Activated T-cell treated with anti-CD3 and anti-CD28 coated beads for 4 hours (primary cell): ENCODE data around the gene SLC66A3.
"Not testable (repeated sequence)": the region's sequence is repeated elsewhere in the genome, so short reads cannot be mapped to it uniquely, and the experiment has no call there.

Experiments
- DNase-seq: peaks from one replicate; pipeline ENCODE4 v3.0.0-alpha.2; 2020

The SLC66A3 gene

DNA sequence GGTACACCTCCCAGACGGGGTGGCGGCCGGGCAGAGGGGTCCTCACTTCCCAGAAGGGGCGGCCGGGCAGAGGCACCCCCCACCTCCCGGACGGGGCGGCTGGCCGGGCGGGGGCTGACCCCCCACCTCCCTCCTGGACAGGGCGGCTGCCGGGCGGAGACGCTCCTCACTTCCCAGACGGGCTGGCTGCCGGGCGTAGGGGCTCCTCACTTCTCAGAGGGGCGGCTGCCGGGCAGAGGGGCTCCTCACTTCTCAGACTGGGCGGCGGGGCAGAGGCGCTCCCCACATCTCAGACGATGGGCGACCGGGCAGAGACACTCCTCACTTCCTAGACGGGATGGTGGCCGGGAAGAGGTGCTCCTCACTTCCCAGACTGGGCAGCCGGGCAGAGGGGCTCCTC is 9.8 kb downstream of the SLC66A3 start:
- DNase-seq: not testable (repeated sequence)

DNA sequence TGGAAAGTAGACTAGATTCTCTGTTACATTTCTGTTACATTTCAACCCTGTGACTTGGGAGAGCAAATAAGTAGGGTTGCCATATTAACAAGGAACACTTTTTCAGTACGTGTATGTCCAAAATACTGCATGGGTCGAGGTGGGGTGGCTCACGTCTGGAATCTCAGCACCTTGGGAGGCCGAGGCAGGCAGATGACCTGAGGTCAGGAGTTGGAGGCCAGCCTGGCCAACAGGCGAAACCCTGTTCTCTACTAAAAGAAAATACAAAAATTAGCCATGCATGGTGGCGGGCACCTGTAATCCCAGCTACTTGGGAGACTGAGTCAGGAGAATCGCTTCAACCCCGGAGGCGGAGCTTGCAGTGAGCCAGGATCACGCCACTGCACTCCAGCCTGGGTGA is 11.2 kb downstream of the SLC66A3 start:
- DNase-seq: no peak

DNA sequence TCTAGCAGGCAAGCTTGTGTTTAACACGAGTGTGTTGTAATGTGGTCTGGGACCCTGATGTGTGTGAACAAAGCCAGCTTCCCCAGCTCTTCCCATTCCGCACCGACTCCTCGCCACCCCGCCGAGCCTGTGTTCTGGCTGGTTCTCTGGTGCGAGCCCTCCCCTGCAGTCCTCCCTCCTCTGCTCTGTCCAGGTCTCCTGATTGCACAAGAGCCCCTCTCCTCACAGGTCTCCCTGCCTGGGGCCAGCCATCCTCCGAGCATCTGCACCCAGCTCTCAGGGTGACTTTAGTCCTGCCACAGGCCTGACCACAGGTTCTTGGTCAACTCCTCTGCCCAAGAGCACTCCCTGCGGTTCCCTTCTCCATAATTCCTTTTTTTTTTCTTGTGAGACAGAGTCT is 13.2 kb downstream of the SLC66A3 start:
- no peak for DNase-seq

DNA sequence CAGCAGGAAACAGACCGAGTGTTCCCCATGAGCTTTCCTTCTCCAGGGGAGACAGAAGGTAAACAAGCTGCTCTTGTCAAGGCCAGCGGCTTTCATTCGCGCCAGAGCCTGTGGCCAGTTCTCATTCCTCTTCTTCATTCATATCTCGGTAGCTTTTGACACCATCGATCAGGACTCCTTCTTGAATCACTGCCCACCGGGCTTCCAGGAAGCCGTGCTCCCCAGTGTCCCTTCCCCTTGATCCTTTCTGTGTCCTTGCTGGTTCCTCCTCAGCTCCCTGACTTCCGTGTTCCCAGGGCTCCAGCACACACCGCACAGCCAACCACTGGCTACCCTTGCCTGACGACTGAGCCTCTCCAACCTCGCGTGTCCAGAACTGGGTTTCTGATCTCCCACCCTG is 14.1 kb downstream of the SLC66A3 start:
- no peak for DNase-seq

DNA sequence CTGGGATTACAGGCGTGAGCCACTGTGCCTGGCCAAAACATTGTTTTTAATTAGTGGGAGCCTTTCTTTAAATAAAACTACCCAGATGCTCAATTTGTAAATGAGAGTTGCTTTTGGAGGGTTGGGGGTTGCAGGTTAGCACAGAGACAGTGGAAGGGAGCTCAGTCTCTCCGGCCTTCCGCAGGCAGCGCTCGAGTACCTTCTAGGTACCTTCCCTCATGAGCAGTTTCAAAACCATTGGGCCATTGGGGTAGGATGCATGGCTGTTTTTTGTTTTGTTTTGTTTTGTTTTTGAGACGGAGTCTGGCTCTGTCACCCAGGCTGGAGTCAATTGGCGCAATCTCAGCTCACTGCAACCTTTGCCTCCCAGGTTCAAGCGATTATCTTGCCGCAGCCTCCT is 19.0 kb downstream of the SLC66A3 start:
- no peak for DNase-seq

DNA sequence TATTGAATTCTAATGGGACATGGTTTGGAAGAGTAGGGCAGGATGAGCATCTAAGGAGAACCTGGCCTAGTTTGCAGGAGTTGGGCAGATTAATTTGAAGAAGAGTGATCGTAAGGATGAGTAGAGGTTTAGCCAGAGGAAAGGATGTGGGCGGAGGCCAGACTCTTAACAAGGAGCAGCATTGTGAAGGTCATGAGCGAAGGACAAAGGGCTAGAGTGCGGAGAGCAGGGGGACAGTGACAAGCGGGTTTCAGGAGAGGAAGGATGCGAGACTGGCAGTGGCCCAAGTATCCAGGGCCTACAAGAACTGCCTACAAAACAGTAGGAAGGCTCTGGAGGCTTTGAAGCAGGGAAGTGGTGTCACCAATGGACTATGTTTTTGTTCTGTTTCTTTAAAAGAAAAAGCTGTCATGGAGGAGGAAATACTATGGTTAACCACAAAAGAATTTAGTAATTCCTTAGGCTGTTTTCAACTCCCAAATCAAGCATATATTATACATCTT is 20.1 kb downstream of the SLC66A3 start:
- DNase-seq: no peak

DNA sequence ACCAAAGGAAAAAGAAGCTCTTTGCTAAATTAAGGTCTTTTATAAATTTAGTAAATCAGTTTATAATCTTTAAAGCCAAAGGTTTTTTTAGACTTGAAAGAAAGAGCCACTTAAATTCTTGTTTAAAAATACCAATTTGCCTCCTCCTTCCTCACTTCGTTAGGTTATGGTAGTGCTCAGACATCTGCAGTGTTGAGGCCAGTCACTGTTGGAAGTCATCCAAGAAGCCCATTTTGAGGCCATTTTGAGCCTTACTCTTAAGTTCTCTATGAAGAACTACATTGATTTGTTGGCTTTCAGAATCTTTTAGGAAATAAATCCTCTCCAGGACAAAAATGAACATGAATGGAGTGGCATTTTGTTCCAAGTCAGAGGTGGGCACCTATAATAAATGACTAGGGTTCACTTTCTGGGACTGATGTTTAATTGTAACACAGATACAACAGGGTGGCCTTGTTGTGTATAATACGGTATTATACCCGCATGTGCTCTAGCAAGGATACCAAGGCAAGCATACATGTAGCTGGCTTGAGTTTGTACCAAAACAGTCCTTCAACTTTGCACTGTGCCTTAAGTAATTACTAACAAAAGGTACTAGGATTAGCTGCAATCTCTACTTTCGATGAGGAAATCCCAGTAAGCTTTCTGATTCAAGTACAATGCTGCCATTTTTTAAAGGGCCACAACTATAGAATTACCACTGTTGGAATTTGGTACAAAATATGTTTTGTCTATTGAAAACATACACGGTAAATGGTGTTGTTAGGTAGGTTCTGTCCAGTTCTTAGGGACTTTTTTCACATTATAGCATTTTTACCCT is 22.8 kb downstream of the SLC66A3 start:
- no peak for DNase-seq

DNA sequence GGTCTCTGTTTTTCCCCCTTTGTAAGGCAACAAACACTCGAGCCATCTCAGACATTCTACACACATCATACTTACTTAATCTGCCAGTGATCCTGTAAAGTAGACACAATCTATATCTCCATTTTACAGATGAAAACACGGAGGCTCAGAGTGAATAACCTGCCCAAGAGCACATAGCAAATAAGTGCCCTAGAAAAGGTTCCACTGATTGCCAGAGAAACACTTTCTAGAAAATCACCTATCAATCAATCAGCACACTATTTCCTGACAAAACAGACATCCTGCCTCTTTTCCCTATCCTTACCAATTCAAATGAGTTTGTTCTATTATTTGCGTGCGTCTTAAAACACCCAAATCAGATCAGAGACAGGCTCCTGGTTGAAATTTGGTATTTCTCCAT is 23.9 kb downstream of the SLC66A3 start:
- no peak for DNase-seq

DNA sequence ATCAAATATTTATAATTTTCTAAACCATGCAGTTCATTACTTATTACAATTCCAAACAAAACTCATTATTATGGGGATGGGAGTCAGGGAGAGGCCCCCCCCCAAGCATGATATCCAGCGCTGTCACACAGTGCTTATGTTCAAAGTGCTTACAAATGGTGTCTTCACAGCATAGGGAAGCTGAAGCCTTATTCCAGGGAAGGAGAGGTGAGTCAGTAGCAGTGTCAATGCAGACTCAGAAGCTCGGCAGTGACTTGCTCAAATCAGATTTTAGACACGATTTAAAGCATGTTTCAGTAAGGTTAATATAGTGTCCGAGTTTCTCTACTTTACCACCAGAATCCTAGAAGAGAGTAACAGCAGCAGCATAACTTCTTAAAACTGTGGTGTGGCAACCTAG is 24.6 kb downstream of the SLC66A3 start:
- DNase-seq: no peak

DNA sequence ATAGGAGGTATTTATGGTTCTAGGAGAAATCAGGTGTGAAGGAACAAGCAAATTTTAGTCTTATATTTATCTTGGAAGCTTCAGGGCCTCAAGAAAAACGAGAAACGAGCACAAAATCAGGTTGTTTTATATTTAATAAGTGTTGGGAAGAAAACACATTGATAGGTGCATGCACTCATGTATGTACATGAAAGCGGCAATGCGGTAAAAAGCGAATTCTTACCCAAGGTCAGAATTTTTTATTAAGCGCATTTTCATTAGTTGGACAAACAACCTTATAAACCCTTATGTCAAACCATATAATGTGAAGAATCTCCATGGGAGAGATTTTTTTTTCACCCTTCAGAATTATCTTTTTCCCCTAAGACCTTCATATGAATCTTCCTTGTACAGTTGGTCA is 25.4 kb downstream of the SLC66A3 start:
- no peak for DNase-seq

DNA sequence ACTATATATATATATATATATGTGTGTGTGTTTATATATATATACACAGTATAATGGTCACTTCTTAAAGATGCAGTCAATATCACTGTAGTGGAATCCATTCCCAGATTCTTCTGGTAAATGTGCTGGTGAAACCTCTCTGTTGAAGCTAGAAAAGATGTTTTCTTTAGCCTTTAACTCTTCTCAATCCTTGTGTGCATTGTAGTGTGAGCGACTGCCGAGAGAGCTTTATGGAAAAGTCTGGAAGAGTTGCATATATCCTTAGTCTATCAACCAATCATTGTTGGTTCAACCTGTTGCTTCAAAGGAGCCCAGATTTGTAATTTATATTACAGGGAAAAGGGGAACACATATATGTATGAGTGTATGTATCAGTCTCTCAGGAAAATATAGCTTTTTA is 27.7 kb downstream of the SLC66A3 start:
- no peak for DNase-seq

DNA sequence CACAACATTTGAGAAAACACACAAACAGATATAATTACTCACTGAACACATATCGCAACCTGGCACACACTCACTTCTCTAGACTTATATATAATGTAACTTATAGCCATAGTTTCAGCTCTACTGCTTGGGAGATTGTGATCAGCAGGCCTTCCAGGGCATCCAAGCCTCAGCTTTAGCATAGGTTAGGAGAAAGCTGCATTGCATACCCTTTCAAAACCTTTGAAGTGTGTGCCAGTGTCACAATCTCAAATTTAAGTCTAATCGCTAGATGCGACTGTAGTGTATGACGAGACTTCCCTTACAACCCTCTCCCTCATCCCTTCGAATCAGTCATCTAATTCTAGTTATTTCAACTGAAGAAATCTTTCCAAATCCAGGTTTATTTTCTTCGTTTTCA is 30.9 kb downstream of the SLC66A3 start:
- no peak for DNase-seq

DNA sequence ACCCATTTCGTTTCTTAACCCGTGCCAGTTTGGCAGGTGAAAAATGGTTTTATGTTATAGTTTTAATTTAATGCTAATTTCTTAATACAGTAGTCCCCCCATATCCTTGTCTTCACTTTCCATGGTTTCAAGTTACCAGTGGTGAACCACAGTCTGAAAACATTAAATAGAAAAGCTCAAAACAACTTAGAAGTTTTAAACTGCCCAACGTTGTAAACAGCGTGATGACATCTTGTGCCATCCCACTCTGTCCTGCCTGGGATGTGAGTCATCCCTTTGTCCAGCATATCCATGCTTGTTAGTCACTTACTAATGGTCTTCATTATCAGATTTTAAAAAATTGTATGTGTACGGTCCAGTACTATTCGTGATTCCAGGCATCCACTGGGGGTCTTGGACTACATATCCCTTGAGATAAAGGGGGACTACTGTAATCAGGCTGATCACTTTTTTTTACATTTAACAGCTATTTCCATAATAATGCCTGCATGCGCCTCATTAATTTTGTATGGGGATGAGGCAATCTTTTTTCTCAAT is 31.9 kb downstream of the SLC66A3 start:
- DNase-seq: no peak

DNA sequence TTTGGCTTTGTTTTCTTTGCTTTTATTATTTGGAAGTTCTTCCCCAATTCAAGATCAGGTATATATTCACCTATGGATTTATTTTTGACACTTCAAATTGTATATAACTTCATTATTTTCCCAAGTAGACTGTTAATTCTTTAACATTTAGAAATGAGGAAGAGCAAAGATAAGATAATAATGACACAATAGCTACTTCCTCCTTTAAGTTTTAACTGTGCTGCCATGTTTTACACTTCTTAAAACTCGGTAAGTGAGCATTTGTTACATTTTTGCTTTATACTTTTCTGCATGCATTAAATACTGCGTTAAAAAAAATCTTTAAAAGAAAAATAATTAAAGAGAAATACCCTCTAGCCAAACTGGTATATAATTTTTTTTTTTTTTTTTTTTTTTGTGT is 32.5 kb downstream of the SLC66A3 start:
- no peak for DNase-seq

DNA sequence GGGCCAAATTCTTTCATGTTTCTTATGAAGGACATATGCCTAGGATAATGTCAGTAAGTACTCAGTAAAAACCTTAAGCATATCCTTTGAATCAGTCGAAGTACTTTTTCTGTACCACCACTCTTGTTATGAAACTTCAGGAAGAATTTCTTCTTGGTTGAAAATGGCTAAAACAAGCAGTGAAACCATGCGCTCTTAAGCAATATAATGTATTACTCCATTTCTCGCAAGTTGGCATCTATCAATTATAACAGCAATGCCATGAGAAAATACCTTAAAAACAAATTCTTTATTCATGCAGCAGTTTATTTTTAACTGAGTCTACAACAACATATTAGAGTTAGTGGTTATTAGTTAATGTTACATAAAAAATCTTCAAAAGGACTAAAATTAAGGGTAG is 41.0 kb downstream of the SLC66A3 start:
- no peak for DNase-seq

DNA sequence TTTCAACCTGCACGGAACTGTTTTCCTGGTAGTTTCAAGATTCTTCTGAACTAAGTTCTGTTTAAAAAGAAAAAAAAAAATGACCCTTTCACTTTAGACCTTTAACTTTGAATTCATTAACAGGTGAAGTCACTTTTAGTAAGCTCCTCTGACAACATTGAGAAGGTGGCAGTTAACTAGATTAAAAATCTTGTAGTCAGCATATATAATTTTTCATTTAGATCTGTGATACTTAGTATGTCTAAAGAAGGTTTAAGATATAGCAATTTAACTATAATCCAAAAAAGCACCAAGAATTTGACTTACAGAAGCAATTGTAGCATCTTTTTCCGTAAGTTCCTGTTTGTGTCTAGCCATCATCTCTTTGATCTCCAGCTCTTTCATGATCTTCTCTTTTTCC is 45.4 kb downstream of the SLC66A3 start:
- no peak for DNase-seq

DNA sequence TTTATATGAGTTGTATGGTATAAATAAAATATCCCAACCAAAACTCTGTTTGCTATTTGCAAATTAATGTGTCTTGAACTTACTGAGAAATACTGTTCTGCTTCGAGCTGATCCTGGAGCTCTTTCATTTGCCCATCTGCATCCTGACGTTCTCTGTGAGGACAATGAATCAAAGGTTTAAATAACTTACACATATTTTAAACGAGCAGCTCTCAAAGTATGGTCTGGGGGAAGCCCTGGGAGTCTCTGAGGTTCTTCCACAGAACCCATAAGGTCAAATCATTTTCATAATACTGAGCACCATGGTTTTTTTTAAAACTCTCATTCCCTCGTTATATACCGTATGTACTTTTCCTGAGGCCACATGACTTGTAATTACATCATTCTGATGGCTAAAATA is 46.7 kb downstream of the SLC66A3 start:
- no peak for DNase-seq

DNA sequence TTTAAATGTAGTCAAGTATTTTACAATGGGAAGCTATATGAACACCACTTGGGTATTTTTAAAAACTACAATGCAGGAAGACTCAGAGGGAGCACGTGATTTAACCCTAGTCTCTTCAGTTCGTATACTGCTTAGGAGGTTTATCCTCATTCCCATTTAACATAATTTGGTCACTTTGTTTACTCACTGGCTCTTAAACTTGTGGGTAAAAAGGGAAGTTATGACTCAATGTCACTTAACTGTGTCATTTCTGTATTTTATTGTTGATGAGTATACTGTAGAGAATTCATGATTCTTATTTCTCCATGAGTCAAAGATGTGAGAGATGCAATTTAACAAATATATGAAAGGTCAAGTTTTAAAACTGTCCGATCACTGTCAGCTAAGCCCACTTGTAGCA is 48.2 kb downstream of the SLC66A3 start:
- DNase-seq: no peak

DNA sequence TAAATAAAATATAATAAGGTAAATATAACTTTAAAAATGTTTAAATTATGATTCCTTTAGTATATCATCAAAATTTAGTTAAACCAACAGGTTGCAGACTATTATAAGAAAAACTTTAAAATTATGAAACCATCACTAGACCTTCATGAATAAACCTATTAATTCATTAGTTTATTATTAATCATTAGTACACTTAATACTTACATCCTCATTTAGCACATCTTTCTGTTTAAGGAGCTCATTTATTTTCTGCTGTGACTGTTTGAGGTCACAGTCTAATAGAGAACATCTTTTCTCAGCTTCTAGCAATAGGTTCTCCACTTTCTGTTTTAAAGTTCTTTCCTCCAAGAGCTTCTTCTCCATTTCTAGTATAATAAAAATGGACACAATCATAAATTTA is 52.8 kb downstream of the SLC66A3 start:
- DNase-seq: no peak

DNA sequence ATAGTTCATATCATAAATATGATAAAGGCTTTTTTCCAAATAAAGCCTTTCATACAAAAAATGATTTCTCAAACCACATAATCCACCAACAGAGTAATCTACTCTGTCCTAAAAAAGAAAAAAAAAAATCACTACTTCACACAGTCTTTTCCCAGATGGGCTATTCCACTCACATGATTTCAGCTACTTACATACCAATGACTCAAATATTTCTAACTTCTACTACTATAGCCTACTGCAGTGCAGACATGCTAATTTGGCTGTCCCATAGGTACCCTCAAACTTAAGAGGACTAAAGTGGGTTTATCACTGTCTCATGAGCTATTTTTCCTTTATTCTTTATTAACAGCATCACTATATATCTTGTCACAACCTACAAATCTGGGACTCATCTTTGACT is 57.4 kb downstream of the SLC66A3 start:
- no peak for DNase-seq

DNA sequence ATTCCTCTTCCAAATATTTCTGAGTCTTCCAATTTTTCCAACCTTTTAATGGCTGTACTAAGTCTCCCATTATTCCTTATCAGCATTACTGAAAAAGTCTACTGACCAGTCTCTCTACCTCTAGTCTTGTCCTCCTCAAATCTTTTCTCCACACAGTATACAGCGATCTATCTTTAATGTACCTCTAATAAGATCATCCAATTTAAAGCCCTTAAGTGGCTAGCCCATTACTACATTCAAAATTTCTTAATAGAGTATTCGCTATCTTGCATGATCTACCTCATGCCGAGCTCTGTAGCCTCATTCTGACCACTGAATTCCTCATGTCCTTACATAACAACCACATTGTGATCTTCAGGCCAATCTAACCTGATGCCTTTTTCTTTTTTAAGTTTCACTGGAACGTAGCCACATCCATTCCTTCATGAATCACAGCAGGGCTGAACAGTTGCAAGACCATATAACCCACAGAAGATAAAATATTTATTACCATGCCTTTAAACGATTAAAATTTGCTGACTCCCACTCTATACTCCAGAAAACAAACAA is 57.9 kb downstream of the SLC66A3 start:
- DNase-seq: no peak

DNA sequence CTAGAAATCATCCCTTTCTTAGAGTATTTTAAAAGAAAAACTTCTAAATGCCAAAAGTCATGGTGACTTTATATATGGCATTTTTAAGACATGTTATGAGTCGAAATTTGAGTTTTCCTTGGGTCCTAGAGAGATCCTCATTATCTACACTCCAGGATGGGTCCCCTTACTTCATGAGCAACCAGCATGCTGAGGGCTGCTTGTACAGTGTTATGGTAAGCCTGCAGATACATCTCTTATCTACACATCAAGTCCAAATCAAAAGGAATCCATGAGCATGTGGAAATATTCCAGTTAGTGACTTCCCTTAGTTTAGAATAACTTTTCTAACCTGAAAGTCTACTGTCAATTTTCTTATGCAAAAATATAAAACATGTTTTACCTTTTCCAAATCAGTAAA is 58.7 kb downstream of the SLC66A3 start:
- DNase-seq: no peak

DNA sequence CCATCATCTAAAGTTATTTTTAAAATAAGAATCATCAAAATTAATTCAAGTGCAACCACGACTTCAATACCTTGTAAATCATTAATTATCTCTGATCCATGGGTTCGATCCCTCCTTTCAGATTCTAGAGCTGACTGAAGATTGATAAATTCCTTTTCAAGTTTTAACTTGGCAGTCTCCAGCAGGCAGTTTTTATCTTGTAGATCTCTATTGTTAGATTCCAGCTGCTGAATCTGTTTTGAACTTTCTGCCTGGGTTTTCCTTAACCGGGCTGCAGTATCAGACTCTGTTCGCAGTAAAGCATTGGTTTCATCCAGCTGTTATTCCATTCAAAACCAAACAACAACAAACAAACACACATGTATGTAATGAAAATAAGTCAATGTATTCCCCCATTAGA is 59.5 kb downstream of the SLC66A3 start:
- DNase-seq: no peak

DNA sequence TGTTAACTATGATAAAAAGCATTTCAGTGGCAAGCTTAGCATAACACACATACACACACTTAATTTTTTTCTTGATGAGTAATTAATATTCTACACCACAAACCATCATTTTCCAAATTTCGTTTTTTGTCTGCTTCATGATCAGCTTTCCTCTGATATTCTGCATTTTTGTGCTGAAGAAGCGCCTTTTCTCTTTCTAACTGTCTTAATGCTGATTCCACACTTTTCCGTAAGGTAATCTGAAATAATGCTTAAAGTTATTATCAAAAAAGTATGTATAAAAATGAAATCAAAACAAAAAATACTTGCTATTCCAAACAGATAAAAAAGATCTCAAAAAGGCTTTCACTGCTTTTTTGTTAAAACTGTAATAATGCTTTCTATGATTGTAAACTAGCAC is 60.1 kb downstream of the SLC66A3 start:
- no peak for DNase-seq

DNA sequence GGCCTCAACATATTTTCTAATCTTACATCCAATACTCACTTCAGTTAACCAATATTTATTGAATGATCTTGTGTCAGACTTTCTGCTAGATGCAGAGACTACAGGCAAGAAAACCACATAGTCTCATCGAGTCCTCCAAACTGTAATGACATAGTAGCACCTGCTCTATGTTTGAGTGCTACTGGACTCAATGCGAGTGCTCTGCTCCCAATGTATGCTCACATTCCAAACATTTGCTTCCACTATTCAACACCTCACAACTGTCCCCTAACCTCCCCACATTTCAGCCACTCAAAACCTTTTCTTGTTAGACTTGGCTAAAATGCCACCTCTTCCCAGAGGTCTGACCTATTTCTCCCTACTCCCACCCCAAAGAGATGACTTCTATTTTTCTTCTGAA is 65.2 kb downstream of the SLC66A3 start:
- DNase-seq: no peak
